Neural progenitor cell (in vitro differentiated cells): ENCODE data around the gene TNFRSF25. TPM values are rescaled to one million over a fixed set of nuclear protein-coding genes. Genes with fewer than 3 reads are reported as not detected.

Experiments
- DNase-seq: peaks from one replicate; pipeline ENCODE4 v3.0.0-alpha.2; 2016; ENCODE audit warnings: low spot score
- H2AFZ ChIP-seq: fragments of 200-600 bp; sonication (generic); replicated peaks from 2 replicates; pipeline ENCODE4 v1.6.1; 2016; ENCODE audit warnings: antibody characterized with exemption
- H3F3A ChIP-seq: fragments of 200-600 bp; sonication (generic); 2 replicates; pipeline ENCODE4 v1.6.1; 2016; ENCODE audit warnings: antibody characterized with exemption, low read depth
- H3K27ac ChIP-seq: fragments of 200-600 bp; sonication (generic); 2 replicates; pipeline ENCODE4 v1.5.1; 2016; ENCODE audit warnings: mild to moderate bottlenecking
- H3K27me3 ChIP-seq: fragments of 200-600 bp; sonication (generic); 2 replicates; pipeline ENCODE4 v1.6.1; 2016; ENCODE audit warnings: mild to moderate bottlenecking, moderate library complexity
- H3K36me3 ChIP-seq: fragments of 200-600 bp; sonication (generic); 2 replicates; pipeline ENCODE4 v1.5.1; 2016
- H3K4me1 ChIP-seq: fragments of 200-600 bp; sonication (generic); 2 replicates; pipeline ENCODE4 v1.6.1; 2016; ENCODE audit warnings: mixed run types
- H3K4me2 ChIP-seq: fragments of 200-600 bp; sonication (generic); 2 replicates; pipeline ENCODE4 v1.6.1; 2016
- H3K4me3 ChIP-seq: fragments of 200-600 bp; sonication (generic); 2 replicates; pipeline ENCODE4 v1.5.1; 2016
- H3K79me2 ChIP-seq: fragments of 200-600 bp; sonication (generic); 2 replicates; pipeline ENCODE4 v1.6.1; 2016; ENCODE audit warnings: low read depth
- H3K9ac ChIP-seq: fragments of 200-600 bp; sonication (generic); 2 replicates; pipeline ENCODE4 v1.6.1; 2016
- H3K9me3 ChIP-seq: fragments of 200-600 bp; sonication (generic); 2 replicates; pipeline ENCODE4 v1.5.1; 2016; ENCODE audit warnings: low read depth
- H4K20me1 ChIP-seq: fragments of 200-600 bp; sonication (generic); 2 replicates; pipeline ENCODE4 v1.6.1; 2016; ENCODE audit warnings: low read depth
- H3K27ac Mint-ChIP-seq: 3 replicates; pipeline ENCODE4 v1.8.0; 2021; ENCODE audit warnings: mixed read lengths
- H3K27me3 Mint-ChIP-seq: 2 replicates; pipeline ENCODE4 v1.8.0; 2022; ENCODE audit warnings: low read depth, mild to moderate bottlenecking, inconsistent platforms, moderate library complexity, mixed read lengths; ENCODE audit not compliant: insufficient read depth
- H3K36me3 Mint-ChIP-seq: 3 replicates; pipeline ENCODE4 v1.8.0; 2021; ENCODE audit warnings: mixed read lengths
- H3K4me1 Mint-ChIP-seq: 3 replicates; pipeline ENCODE4 v1.8.0; 2021; ENCODE audit warnings: mixed read lengths
- H3K4me3 Mint-ChIP-seq: 3 replicates; pipeline ENCODE4 v1.8.0; 2021; ENCODE audit warnings: mild to moderate bottlenecking, moderate library complexity, mixed read lengths
- H3K9me3 Mint-ChIP-seq: 3 replicates; pipeline ENCODE4 v1.8.0; 2020; ENCODE audit warnings: mixed read lengths
- EZH2 ChIP-seq: fragments of 200-600 bp; sonication (generic); IDR thresholded peaks from 2 replicates; pipeline ENCODE4 v1.6.1; 2017; ENCODE audit warnings: antibody characterized with exemption, mild to moderate bottlenecking, moderate library complexity
- EZH2phosphoT487 ChIP-seq: fragments of 200-600 bp; sonication (generic); IDR thresholded peaks from 2 replicates; pipeline ENCODE4 v1.6.1; 2017; ENCODE audit warnings: antibody characterized with exemption
- total RNA-seq: library from RNA; depleted of rRNA; stranded (reverse); fragments of >200 nt; gene quantifications from 2 replicates; pipeline ENCODE4 v1.2.3, GENCODE V29; 2015; ENCODE audit warnings: low replicate concordance
- TF ChIP-seq, protein P1 (sequence below): fragments of 200-600 bp; sonication (generic); IDR thresholded peaks from 2 replicates; pipeline ENCODE4 v1.5.1; 2017; ENCODE audit warnings: antibody characterized with exemption, mild to moderate bottlenecking

The TNFRSF25 gene
- total RNA-seq, 1 donor from 2014 or later, result 15.6 TPM

DNA sequence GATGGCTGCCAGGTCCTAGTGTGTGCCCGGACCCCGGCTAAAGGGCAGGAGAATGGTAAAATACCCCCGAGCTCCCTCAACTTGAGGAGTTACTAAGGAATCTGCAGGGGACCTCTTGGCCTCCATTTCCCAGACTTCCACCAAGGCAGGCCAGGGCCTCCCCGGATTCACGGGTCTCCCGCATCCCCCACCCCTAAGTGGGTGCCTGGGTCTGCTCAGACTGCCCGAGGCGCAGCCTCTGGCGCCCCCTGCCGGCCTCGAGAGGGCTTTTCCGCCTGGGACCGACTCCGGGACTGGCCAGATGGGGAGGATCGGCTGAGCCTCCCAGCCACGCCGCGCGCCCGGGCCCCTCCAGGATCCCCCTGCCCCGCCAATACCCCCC, 23.8 kb upstream of the TNFRSF25 start:
- Histone ChIP-seq H3K9ac (no peak overlapping the region), H3K79me2 (peaks cover 2% of the 10 kb centered on the region), H3K9me3 (no peaks in the 10 kb centered on the region), H3K36me3 (no peaks in the 10 kb centered on the region), H3K27me3 (peaks cover 14% of the 10 kb centered on the region), H3K27ac (no peak overlapping the region), H4K20me1 (peaks cover 5% of the 10 kb centered on the region), H3K4me2 (peak overlapping the region; percentile 88), H3F3A (peaks cover 18% of the 10 kb centered on the region), H3K4me3 (peak overlapping the region; percentile 79), H3K4me1 (peaks cover 6% of the 10 kb centered on the region), H2AFZ (peak overlapping the region; percentile 75)
- Mint-ChIP-seq H3K4me1 (peaks cover 17% of the 10 kb centered on the region), H3K4me3 (peak overlapping the region; percentile 79), H3K9me3 (no peaks in the 10 kb centered on the region), H3K27me3 (peaks cover 14% of the 10 kb centered on the region), H3K36me3 (no peaks in the 10 kb centered on the region), H3K27ac (no peak overlapping the region)
- no peak for TF ChIP-seq EZH2phosphoT487
- TF ChIP-seq, protein P1, sequence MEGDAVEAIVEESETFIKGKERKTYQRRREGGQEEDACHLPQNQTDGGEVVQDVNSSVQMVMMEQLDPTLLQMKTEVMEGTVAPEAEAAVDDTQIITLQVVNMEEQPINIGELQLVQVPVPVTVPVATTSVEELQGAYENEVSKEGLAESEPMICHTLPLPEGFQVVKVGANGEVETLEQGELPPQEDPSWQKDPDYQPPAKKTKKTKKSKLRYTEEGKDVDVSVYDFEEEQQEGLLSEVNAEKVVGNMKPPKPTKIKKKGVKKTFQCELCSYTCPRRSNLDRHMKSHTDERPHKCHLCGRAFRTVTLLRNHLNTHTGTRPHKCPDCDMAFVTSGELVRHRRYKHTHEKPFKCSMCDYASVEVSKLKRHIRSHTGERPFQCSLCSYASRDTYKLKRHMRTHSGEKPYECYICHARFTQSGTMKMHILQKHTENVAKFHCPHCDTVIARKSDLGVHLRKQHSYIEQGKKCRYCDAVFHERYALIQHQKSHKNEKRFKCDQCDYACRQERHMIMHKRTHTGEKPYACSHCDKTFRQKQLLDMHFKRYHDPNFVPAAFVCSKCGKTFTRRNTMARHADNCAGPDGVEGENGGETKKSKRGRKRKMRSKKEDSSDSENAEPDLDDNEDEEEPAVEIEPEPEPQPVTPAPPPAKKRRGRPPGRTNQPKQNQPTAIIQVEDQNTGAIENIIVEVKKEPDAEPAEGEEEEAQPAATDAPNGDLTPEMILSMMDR, result peak; percentile 91
- peak; percentile 88 for DNase-seq

DNA sequence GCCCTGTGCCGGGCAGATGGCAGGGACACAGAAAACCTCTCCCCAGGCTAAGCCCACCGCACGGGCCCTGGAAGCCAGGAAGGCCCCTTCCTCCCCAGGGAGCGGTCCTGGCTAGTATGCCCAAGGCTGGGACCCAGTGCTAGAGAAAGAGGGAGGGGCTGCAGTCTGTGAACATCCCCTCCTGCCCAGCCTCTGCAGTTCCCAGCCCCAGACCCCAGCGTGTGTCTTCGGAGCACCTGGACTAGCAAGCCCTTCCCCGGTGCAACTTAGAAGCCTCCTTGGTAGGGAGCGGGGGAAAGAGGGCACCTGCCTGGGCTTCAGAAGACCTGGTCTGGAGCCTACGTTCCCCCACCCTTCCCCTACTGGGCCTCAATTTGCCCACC, 23.4 kb upstream of the TNFRSF25 start:
- Mint-ChIP-seq H3K9me3 (no peaks in the 10 kb centered on the region), H3K4me3 (peak overlapping the region; percentile 79), H3K27ac (no peak overlapping the region), H3K4me1 (peaks cover 17% of the 10 kb centered on the region), H3K36me3 (no peaks in the 10 kb centered on the region), H3K27me3 (peaks cover 18% of the 10 kb centered on the region)
- no peak overlapping the region for H3K4me2 ChIP-seq
- peaks cover 6% of the 10 kb centered on the region for H3K79me2 ChIP-seq
- no peaks in the 10 kb centered on the region for H3K9me3 ChIP-seq
- H3K27ac ChIP-seq, result no peak overlapping the region
- peaks cover 5% of the 10 kb centered on the region for H4K20me1 ChIP-seq
- no peak overlapping the region for H3K4me3 ChIP-seq
- peaks cover 18% of the 10 kb centered on the region for H3F3A ChIP-seq
- no peak overlapping the region for H3K9ac ChIP-seq
- no peak for DNase-seq
- H2AFZ ChIP-seq, result no peak overlapping the region
- peaks cover 14% of the 10 kb centered on the region for H3K27me3 ChIP-seq
- TF ChIP-seq, protein P1, result no peak
- TF ChIP-seq EZH2phosphoT487, result no peak
- no peak for TF ChIP-seq EZH2
- H3K4me1 ChIP-seq, result peaks cover 10% of the 10 kb centered on the region
- no peaks in the 10 kb centered on the region for H3K36me3 ChIP-seq

DNA sequence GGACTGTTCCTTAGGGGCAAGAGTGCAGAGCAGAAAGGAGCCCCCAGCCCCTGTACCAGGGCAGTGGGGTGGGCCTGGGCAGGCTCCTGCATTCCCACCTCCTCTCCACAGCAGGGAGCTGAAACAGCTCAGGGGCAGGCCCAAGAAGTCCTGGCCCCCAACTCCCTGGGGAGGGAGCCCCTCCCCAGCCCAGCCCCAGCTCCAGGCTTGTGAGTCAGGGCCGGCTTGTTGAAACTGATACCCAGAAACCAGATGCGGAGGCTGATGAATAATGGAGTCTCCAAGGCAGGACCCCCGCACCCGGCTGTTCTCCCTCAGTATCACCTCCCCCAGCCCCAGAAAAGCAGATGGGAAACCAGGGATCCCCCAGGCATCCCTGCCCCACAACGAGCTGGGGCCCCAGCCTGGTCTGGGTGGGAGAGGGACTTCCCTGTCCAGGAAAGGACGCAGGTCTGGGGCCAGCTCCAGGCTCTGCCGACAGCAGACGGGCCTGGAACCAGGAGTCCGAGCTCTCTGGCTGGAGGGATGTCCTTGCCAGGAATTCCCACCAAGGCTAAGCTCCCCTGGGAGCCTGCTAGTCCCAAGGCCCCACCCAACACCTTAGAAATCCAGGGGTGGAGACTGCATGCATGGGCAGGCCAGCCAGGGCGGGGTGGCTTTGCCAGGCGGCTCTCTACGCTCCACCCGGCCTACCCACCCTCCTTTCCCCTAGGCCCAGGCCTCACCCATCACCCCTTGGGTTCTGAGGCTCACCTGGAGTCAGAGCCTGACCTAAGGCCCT, 22.8 kb upstream of the TNFRSF25 start:
- Mint-ChIP-seq H3K9me3 (no peaks in the 10 kb centered on the region), H3K4me3 (no peak overlapping the region), H3K27ac (no peak overlapping the region), H3K36me3 (no peaks in the 10 kb centered on the region), H3K4me1 (peaks cover 17% of the 10 kb centered on the region), H3K27me3 (peaks cover 23% of the 10 kb centered on the region)
- no peaks in the 10 kb centered on the region for H3K9me3 ChIP-seq
- peaks cover 5% of the 10 kb centered on the region for H4K20me1 ChIP-seq
- H3K4me3 ChIP-seq, result no peak overlapping the region
- H3K36me3 ChIP-seq, result no peaks in the 10 kb centered on the region
- H3K4me1 ChIP-seq, result peaks cover 12% of the 10 kb centered on the region
- peaks cover 6% of the 10 kb centered on the region for H3K79me2 ChIP-seq
- H3K27ac ChIP-seq, result no peak overlapping the region
- TF ChIP-seq, protein P1, result no peak
- TF ChIP-seq EZH2phosphoT487 (no peak), EZH2 (no peak)
- no peak overlapping the region for H2AFZ ChIP-seq
- peaks cover 14% of the 10 kb centered on the region for H3K27me3 ChIP-seq
- H3F3A ChIP-seq, result peaks cover 18% of the 10 kb centered on the region
- H3K9ac ChIP-seq, result no peak overlapping the region
- no peak for DNase-seq
- no peak overlapping the region for H3K4me2 ChIP-seq
